Activated naive CD4-positive, alpha-beta T cell treated with Interleukin-2 at 50 U/mL for 16 hours (primary cell): ENCODE results near the gene RGS13.
"Not testable (repeated sequence)": the region's sequence is repeated elsewhere in the genome, so short reads cannot be mapped to it uniquely, and the experiment has no call there.

Experiments
- DNase-seq: peaks from one replicate; pipeline ENCODE4 v3.0.0-alpha.2; 2020

RGS13 gene

GRCh38 chr1:192683081-192683480, 47.1 kb downstream of the RGS13 start:
- DNase-seq, result not testable (repeated sequence)

- DNase-seq, result no peak
These were observed 53.5 kb downstream of the RGS13 start for GRCh38 chr1:192689459-192689858.

- no peak for DNase-seq
These were observed 55.1 kb downstream of the RGS13 start for GRCh38 chr1:192691041-192691440.

GRCh38 chr1:192696082-192696481, 60.1 kb downstream of the RGS13 start:
- DNase-seq, result no peak

DNA sequence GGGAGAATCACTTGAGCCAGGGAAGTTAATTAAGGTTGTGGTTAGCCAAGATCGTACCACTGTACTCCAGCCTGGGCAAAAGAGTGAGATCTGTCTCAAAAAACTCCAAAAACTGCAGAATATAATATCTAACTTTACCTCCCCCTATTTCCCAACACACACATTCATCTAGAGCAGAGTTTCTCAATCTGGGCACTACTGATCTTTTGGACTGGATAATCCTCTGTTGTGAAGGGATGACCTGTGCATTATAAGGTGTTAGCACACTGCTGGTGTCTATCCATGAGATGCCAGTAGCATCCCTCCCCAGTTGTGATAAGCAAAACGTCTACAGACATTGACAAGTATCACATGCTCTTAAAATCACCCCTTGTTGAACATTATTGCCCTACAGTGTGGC, 61.8 kb downstream of the RGS13 start:
- no peak for DNase-seq

DNA sequence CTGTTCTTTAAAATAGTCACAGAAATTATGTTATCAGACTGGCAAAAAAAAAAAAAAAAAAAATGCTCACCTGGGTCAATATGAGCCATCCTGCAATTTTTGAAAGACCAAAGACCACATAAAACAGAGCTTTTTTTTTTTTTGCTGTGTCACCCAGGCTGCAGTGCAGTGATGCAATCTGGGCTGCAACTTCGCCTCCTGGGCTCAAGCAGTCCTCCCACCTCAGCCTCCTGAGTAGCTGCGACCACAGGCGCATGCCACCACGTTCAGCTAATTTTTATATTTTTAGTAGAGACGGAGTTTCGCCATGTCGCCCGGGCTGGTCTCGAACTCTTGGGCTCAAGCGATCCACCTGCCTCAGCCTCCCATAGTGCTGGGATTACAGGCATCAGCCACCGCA, 62.8 kb downstream of the RGS13 start:
- no peak for DNase-seq

GRCh38 chr1:192700834-192701271, 64.9 kb downstream of the RGS13 start:
- no peak for DNase-seq

DNA sequence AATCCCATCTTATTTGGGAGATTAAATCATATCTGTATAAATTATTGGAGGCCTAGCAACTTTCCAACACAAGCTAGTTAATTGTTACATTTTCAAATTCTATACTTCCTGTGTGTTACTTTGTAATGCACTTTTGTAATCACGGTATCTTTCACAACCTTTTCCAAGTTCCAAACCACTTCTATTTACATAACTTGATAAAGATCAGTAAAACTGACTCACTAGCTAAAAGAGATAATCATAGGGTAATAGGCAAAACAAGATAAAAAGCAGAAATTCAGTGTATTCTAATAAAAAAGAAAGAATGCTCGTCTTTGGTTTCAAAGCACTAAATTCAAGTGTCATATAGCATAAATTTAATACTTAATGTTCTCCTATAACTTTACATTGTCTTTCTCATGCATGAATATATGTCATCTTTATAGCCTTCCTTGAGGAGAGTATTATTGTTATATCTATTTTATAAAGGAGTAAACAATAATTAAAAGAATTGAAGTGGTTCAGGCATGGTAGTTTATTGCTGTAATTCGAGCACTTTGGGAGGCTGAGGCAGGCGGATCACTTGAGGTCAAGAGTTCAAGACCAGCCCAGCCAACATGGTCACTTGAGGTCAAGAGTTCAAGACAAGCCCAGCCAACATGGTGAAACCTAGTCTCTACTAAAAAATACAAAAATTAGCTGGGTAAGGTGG, 66.4 kb downstream of the RGS13 start:
- DNase-seq, result no peak

DNA sequence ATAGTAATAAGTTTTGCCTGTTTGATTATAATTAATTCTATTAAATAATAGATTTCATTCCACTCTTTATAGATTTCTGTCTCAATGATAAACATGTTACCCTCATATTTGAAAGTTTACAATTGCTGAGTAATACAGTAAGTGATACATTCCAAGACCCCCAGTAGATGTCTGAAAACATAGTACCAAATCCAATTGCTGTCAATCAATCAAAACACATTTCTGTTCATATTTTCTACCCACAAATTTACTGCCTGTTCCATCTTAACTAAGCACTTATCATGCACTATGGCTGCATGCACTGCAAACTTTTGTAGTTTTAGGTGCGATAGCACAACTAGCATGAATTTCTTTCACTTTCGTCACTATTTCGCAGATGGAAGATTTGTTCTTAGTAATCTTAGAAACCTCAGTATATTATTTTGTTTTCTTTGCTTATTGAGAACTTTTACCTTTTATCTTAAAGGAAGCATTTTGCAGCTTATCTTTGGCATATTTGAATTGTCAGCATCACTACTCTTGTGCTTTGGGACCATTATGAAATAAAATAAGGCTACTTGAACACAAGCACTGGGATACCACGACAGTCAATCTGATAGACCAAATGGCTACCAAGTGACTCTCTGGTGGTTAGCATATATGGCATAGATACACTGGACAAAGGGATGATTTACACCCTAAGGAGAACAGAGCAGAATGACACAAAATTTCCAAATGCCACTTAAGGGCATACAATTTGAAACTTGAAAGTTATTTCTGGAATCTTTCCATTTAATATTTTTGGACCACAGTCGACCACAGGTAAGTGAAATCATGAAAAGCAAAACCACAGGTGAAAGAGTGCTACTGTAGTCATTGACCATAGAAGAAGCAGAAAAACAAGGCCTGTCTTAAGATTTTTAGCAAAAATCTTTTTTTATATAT, 67.6 kb downstream of the RGS13 start:
- no peak for DNase-seq

DNA sequence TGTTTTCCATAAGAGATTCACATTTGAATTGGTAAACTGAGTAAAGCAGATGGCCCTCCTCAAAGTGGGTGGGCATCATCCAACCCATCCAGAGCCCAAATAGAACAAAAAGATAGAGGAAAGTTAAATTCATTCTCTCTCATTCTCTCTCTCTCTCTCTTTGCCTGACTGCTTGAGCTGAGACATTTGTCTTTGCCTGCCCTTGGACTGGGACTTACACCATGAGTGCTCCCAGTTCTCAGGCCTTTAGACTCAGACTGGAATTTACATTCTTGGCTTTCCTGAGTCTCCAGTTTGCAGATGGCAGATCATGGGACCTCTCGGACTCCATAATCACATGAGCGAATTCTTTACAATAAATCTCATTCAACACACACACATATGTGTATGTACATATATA, 69.6 kb downstream of the RGS13 start:
- DNase-seq, result no peak

DNA sequence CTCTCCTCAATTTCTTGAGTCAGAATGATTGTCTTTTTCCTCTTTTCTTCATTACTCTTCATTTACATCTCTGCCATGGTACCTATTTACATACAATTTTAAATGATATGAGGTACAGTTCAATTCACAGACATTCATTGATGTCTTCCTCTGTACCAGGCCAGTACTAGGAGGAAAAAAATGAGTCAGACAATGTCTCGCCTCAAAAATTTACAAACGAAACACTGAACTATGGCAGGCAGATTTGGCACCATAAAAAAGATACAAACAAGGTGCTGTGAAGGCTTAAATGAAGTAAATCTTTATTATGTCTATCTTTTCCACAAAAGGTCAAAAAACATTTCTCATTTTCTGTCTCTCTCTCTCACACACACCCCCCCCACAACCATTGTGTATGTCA, 71.0 kb downstream of the RGS13 start:
- DNase-seq, result no peak

- no peak for DNase-seq
These were observed 72.1 kb downstream of the RGS13 start for GRCh38 chr1:192707978-192708547.

GRCh38 chr1:192709544-192709943, 73.6 kb downstream of the RGS13 start:
- no peak for DNase-seq
